OCI-LY3 (cell line): Measurements from ENCODE around the gene SBK2.
"Not testable (repeated sequence)": the region's sequence is repeated elsewhere in the genome, so short reads cannot be mapped to it uniquely, and the experiment has no call there.

ENCODE experiments used
- H2AFZ ChIP-seq: fragments of 200-600, 300-600 bp; shearing (Covaris generic); 2 replicates; pipeline ENCODE4 v1.6.0; 2014; ENCODE audit warnings: antibody characterized with exemption, low read depth, low read length
- H3K27ac ChIP-seq: fragments of 200-600, 300-600 bp; sonication (generic); 2 replicates; pipeline ENCODE4 v1.5.1; 2014; ENCODE audit warnings: mild to moderate bottlenecking, low read length, moderate library complexity, mixed read lengths
- H3K27me3 ChIP-seq: fragments of 200-600, 300-600 bp; sonication (generic); 2 replicates; pipeline ENCODE4 v1.6.1; 2014; ENCODE audit warnings: low read depth, low read length, mixed read lengths
- H3K36me3 ChIP-seq: fragments of 200-600, 300-600 bp; sonication (generic); replicated peaks from 2 replicates; pipeline ENCODE3; 2014; ENCODE audit warnings: low read depth, low read length, mixed read lengths
- H3K4me1 ChIP-seq: fragments of 300-600, 200-600 bp; sonication (generic); 2 replicates; pipeline ENCODE4 v1.6.1; 2014; ENCODE audit warnings: low read length, mixed read lengths
- H3K4me2 ChIP-seq: fragments of 200-600, 300-600 bp; sonication (generic); 2 replicates; pipeline ENCODE4 v1.6.1; 2014; ENCODE audit warnings: low read length, mixed read lengths
- H3K4me3 ChIP-seq: fragments of 300-600, 200-600 bp; sonication (generic); 2 replicates; pipeline ENCODE4 v1.5.1; 2014; ENCODE audit warnings: antibody characterized with exemption, mild to moderate bottlenecking, low read length, moderate library complexity
- H3K79me2 ChIP-seq: fragments of 300-600, 200-600 bp; shearing (Covaris generic); 2 replicates; pipeline ENCODE4 v1.6.1; 2014; ENCODE audit warnings: mild to moderate bottlenecking, low read length, mixed read lengths
- H3K9ac ChIP-seq: fragments of 300-600, 200-600 bp; shearing (Covaris generic); 2 replicates; pipeline ENCODE4 v1.6.0; 2014; ENCODE audit warnings: mild to moderate bottlenecking, low read length, moderate library complexity
- H3K9me3 ChIP-seq: fragments of 200-600, 300-600 bp; shearing (Covaris generic); 2 replicates; pipeline ENCODE4 v1.6.1; 2014; ENCODE audit warnings: low read length, mixed read lengths; ENCODE audit not compliant: insufficient read depth
- H4K20me1 ChIP-seq: fragments of 200-600, 300-600 bp; sonication (generic); 2 replicates; pipeline ENCODE4 v1.6.1; 2016; ENCODE audit warnings: low read length, mixed read lengths; ENCODE audit not compliant: insufficient read depth
- CTCF ChIP-seq: fragments of 200-600, 300-600 bp; sonication (generic); IDR thresholded peaks from 2 replicates; pipeline ENCODE4 v1.5.1; 2014; ENCODE audit warnings: antibody characterized with exemption, low read length, low read depth
- EZH2phosphoT487 ChIP-seq: fragments of 200-600 bp; shearing (Covaris generic); IDR thresholded peaks from 2 replicates; pipeline ENCODE4 v1.6.1; 2018; ENCODE audit warnings: antibody characterized with exemption, mixed run types, low read depth

Gene SBK2

GRCh38 chr19:55537741-55538111 lies 793 bp upstream of the SBK2 start:
- Histone ChIP-seq H3K4me2 (no peak overlapping the region), H3K9ac (no peak overlapping the region), H3K36me3 (no peaks in the 10 kb centered on the region), H4K20me1 (no peaks in the 10 kb centered on the region), H3K9me3 (no peaks in the 10 kb centered on the region), H3K27me3 (no peaks in the 10 kb centered on the region), H3K79me2 (no peaks in the 10 kb centered on the region), H2AFZ (no peak overlapping the region), H3K4me1 (no peaks in the 10 kb centered on the region), H3K4me3 (no peak overlapping the region), H3K27ac (no peak overlapping the region)
- TF ChIP-seq CTCF (no peak), EZH2phosphoT487 (no peak)

GRCh38 chr19:55536366-55536765 lies 567 bp downstream of the SBK2 start:
- no peak overlapping the region for H3K27ac ChIP-seq
- H3K4me2 ChIP-seq = no peak overlapping the region
- no peak for TF ChIP-seq EZH2phosphoT487
- TF ChIP-seq CTCF = no peak
- no peaks in the 10 kb centered on the region for H3K27me3 ChIP-seq
- no peak overlapping the region for H3K4me3 ChIP-seq
- H3K79me2 ChIP-seq = no peaks in the 10 kb centered on the region
- no peaks in the 10 kb centered on the region for H4K20me1 ChIP-seq
- H3K36me3 ChIP-seq = no peaks in the 10 kb centered on the region
- no peaks in the 10 kb centered on the region for H3K4me1 ChIP-seq
- no peak overlapping the region for H2AFZ ChIP-seq
- no peak overlapping the region for H3K9ac ChIP-seq
- H3K9me3 ChIP-seq = no peaks in the 10 kb centered on the region

DNA sequence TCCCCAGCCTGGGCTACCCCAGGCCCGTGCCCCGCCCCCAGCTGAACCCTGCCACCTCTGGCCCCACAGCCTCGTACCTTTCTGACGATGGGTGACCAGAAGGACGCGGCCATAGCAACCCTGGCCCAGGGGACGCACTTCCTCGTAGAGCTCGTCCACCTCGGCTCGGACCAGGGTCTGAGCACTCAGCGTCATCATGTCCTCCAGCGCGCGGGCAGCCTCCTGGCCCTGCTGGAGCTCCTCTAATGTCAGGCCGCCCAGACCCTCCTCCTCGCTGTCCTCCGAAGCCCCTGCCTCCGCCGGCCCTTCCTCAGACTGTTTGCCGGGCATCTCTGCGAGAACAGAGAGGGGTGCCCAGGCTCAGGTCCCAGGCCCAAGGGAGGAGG lies 975 bp downstream of the SBK2 start:
- H3K4me2 ChIP-seq = no peak overlapping the region
- H3K27me3 ChIP-seq = no peaks in the 10 kb centered on the region
- H3K9me3 ChIP-seq = no peaks in the 10 kb centered on the region
- no peaks in the 10 kb centered on the region for H3K79me2 ChIP-seq
- no peaks in the 10 kb centered on the region for H3K36me3 ChIP-seq
- H4K20me1 ChIP-seq = no peaks in the 10 kb centered on the region
- H2AFZ ChIP-seq = no peak overlapping the region
- TF ChIP-seq EZH2phosphoT487 (no peak), CTCF (no peak)
- H3K4me1 ChIP-seq = no peaks in the 10 kb centered on the region
- no peak overlapping the region for H3K9ac ChIP-seq
- H3K4me3 ChIP-seq = no peak overlapping the region
- H3K27ac ChIP-seq = no peak overlapping the region

GRCh38 chr19:55535173-55535964 lies 1.6 kb downstream of the SBK2 start:
- H3K27ac ChIP-seq = no peak overlapping the region
- H2AFZ ChIP-seq = no peak overlapping the region
- no peaks in the 10 kb centered on the region for H4K20me1 ChIP-seq
- H3K4me1 ChIP-seq = no peaks in the 10 kb centered on the region
- H3K36me3 ChIP-seq = no peaks in the 10 kb centered on the region
- no peak overlapping the region for H3K4me3 ChIP-seq
- no peaks in the 10 kb centered on the region for H3K27me3 ChIP-seq
- TF ChIP-seq EZH2phosphoT487 = no peak
- no peak for TF ChIP-seq CTCF
- H3K79me2 ChIP-seq = no peaks in the 10 kb centered on the region
- H3K9me3 ChIP-seq = no peaks in the 10 kb centered on the region
- no peak overlapping the region for H3K4me2 ChIP-seq
- H3K9ac ChIP-seq = no peak overlapping the region

- not testable (repeated sequence) for H3K9ac ChIP-seq, H3K79me2 ChIP-seq, H3K9me3 ChIP-seq, H2AFZ ChIP-seq, H3K27ac ChIP-seq, H3K4me2 ChIP-seq, H3K4me1 ChIP-seq, H3K4me3 ChIP-seq, H4K20me1 ChIP-seq, H3K36me3 ChIP-seq, H3K27me3 ChIP-seq
Observed at GRCh38 chr19:55534280-55534679, 2.7 kb downstream of the SBK2 start.
